Epithelial cell of esophagus (primary cell): ENCODE results near the gene SLC25A43.

Source experiments
- DNase-seq: peaks from one replicate; pipeline ENCODE4 v3.0.0; 2010; ENCODE audit warnings: low read depth
- H3K4me3 ChIP-seq: 2 replicates; pipeline ENCODE4 v1.5.1; 2011; ENCODE audit warnings: mild to moderate bottlenecking, low read length, control low read depth
- CTCF ChIP-seq: IDR thresholded peaks from 2 replicates; pipeline ENCODE4 v1.5.1; 2011; ENCODE audit warnings: low read depth, mild to moderate bottlenecking, low read length, control low read depth, inconsistent platforms; ENCODE audit not compliant: insufficient read depth; ENCODE audit errors: missing control alignments

The SLC25A43 gene

GRCh38 chrX:119393144-119393543, 6.0 kb upstream of the SLC25A43 start:
- H3K4me3 ChIP-seq = no peak overlapping the region
- no peak for TF ChIP-seq CTCF
- no peak for DNase-seq

DNA sequence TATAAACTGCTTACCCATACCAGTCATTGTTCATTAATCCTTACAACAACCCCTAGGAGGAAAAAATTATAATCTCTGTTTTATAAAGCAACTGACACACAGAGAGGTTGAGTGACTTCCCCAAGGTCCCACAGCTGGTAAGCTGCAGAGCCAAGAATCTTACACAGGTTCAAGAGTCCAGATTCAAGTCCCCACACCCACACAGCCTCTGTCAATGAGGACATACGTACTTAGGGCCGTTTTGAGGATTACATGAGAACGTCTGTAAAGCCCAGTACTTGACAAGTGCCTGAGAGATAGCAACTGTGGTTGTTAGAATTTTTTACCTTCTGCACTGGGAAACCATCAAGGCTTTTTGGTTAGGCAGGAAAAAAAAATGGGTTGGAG, 556 bp upstream of the SLC25A43 start:
- peak overlapping the region; percentile 61 for H3K4me3 ChIP-seq
- no peak for TF ChIP-seq CTCF
- DNase-seq = no peak

GRCh38 chrX:119399772-119400101, 601 bp downstream of the SLC25A43 start:
- no peak for DNase-seq
- peak overlapping the region; percentile 61 for H3K4me3 ChIP-seq
- TF ChIP-seq CTCF = no peak

GRCh38 chrX:119401569-119401968, 2.4 kb downstream of the SLC25A43 start:
- DNase-seq = peak; percentile 48
- H3K4me3 ChIP-seq = no peak overlapping the region
- no peak for TF ChIP-seq CTCF

GRCh38 chrX:119402588-119402987, 3.5 kb downstream of the SLC25A43 start:
- no peak overlapping the region for H3K4me3 ChIP-seq
- TF ChIP-seq CTCF = no peak
- DNase-seq = no peak

DNA sequence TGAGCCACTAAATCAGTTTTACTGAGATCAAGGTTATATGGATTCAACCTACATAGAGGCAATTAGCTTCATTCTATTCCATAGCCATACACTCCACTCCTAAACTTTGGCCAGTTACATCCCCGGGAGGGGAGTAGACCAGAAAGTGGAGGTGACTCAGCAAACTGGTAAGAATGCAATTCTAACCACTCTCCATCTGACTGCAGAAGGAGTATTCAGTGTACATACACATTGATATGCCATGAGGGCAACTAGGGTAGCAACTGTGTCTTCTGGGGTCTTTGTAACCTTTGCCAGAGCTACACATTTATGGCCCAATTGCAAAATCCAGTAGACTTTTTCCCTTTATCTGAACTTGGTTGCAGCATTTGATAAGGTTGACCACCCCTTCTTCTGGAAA, 7.6 kb downstream of the SLC25A43 start:
- H3K4me3 ChIP-seq = no peak overlapping the region
- TF ChIP-seq CTCF = no peak
- DNase-seq = no peak

DNA sequence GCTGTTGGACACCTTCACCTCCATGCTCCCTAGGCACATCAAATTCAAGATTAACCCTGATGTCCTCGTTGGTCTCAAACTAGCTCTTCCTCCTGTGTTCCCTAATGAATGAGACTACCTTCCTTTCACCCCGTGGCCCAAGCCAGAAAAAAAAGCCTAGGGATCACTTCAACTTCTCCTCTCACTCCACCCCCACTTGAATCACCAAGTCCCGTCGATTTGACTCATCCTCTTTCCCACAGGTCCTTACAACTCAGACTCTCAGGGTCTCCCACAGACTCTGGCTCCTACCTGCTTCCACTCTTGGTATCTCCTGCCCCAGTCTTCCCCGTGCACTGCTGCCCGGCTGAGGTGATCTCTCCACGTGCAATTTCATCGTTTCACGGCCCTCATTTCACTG, 8.5 kb downstream of the SLC25A43 start:
- no peak for TF ChIP-seq CTCF
- DNase-seq = peak; percentile 53
- no peak overlapping the region for H3K4me3 ChIP-seq
